GM23338 (cell line): ENCODE data around the gene KRTAP10-6. TPM values are rescaled to one million over a fixed set of nuclear protein-coding genes. Genes with fewer than 3 reads are reported as not detected.
"Not testable (repeated sequence)": the region's sequence is repeated elsewhere in the genome, so short reads cannot be mapped to it uniquely, and the experiment has no call there.

Experiments
- ATAC-seq: fragments of 200-7000 bp; cut with Tn5 transposase; 3 replicates; pipeline ENCODE4 v1.9.1; 2020
- DNase-seq: peaks from one replicate; pipeline ENCODE4 v3.0.0-alpha.2; 2015; ENCODE audit warnings: low spot score
- H2AFZ ChIP-seq: fragments of 200-600 bp; sonication (generic); 2 replicates; pipeline ENCODE4 v1.8.0; 2016; ENCODE audit warnings: antibody characterized with exemption, mild to moderate bottlenecking, moderate library complexity
- H3F3A ChIP-seq: fragments of 200-600 bp; sonication (generic); replicated peaks from 2 replicates; pipeline ENCODE4 v1.8.0; 2017; ENCODE audit warnings: antibody characterized with exemption, mixed run types, low read depth
- H3K27ac ChIP-seq: fragments of 200-600 bp; sonication (generic); 2 replicates; pipeline ENCODE4 v1.6.1; 2016; ENCODE audit warnings: low read depth
- H3K27me3 ChIP-seq: fragments of 200-600 bp; sonication (generic); 2 replicates; pipeline ENCODE4 v1.8.0; 2016; ENCODE audit warnings: mild to moderate bottlenecking, mixed run types, moderate library complexity; ENCODE audit not compliant: insufficient read depth
- H3K36me3 ChIP-seq: fragments of 200-600 bp; sonication (generic); 2 replicates; pipeline ENCODE4 v1.8.0; 2016; ENCODE audit warnings: mild to moderate bottlenecking; ENCODE audit not compliant: insufficient read depth
- H3K4me1 ChIP-seq: fragments of 200-600 bp; sonication (generic); 2 replicates; pipeline ENCODE4 v1.8.0; 2016; ENCODE audit warnings: mild to moderate bottlenecking, moderate library complexity; ENCODE audit not compliant: insufficient read depth
- H3K4me2 ChIP-seq: fragments of 200-600 bp; sonication (generic); 2 replicates; pipeline ENCODE4 v1.7.1; 2017; ENCODE audit warnings: mixed run types
- H3K4me3 ChIP-seq: fragments of 200-600 bp; sonication (generic); 2 replicates; pipeline ENCODE4 v1.6.1; 2016; ENCODE audit warnings: mixed run types
- H3K79me2 ChIP-seq: fragments of 200-600 bp; sonication (generic); replicated peaks from 2 replicates; pipeline ENCODE4 v1.8.0; 2017; ENCODE audit warnings: mild to moderate bottlenecking; ENCODE audit not compliant: insufficient read depth
- H3K9me2 ChIP-seq: fragments of 200-600 bp; sonication (generic); 2 replicates; pipeline ENCODE4 v1.8.0; 2017; ENCODE audit not compliant: insufficient read depth
- H4K20me1 ChIP-seq: fragments of 200-600 bp; sonication (generic); replicated peaks from 2 replicates; pipeline ENCODE4 v1.8.0; 2017; ENCODE audit warnings: mild to moderate bottlenecking; ENCODE audit not compliant: insufficient read depth
- H3K27ac Mint-ChIP-seq: 2 replicates; pipeline ENCODE4 v1.8.0; 2020; ENCODE audit warnings: inconsistent platforms, mild to moderate bottlenecking, moderate library complexity, mixed read lengths
- H3K27me3 Mint-ChIP-seq: 3 replicates; pipeline ENCODE4 v1.8.0; 2022; ENCODE audit warnings: low read depth, mild to moderate bottlenecking, moderate library complexity, mixed read lengths, inconsistent platforms; ENCODE audit not compliant: insufficient read depth, poor library complexity
- H3K36me3 Mint-ChIP-seq: 3 replicates; pipeline ENCODE4 v1.8.0; 2021; ENCODE audit warnings: low read depth, mild to moderate bottlenecking, inconsistent platforms, moderate library complexity, mixed read lengths
- H3K4me1 Mint-ChIP-seq: 3 replicates; pipeline ENCODE4 v1.8.0; 2020; ENCODE audit warnings: mild to moderate bottlenecking, inconsistent platforms, mixed read lengths
- H3K4me3 Mint-ChIP-seq: 3 replicates; pipeline ENCODE4 v1.8.0; 2021; ENCODE audit warnings: moderate library complexity, mild to moderate bottlenecking, inconsistent platforms, mixed read lengths
- H3K9me3 Mint-ChIP-seq: 3 replicates; pipeline ENCODE4 v1.8.0; 2020; ENCODE audit warnings: moderate library complexity, mild to moderate bottlenecking, inconsistent platforms, mixed read lengths
- CREB1 ChIP-seq: fragments of 250-450 bp; sonication (Bioruptor Pico); IDR thresholded peaks from 2 replicates; pipeline ENCODE4 v1.5.0; 2020; ENCODE audit warnings: low read depth, mild to moderate bottlenecking, moderate library complexity
- NANOG ChIP-seq: IDR thresholded peaks from 2 replicates; pipeline ENCODE4 v1.6.1; 2016; ENCODE audit warnings: antibody characterized with exemption, borderline replicate concordance
- ZNF462 ChIP-seq: fragments of 250-450 bp; sonication (Bioruptor Pico); IDR thresholded peaks from 2 replicates; pipeline ENCODE4 v1.5.0; 2020; ENCODE audit warnings: mild to moderate bottlenecking, moderate library complexity
- polyA plus RNA-seq: library from polyadenylated mRNA; unstranded; fragments of >200 nt; fragmentation: Nextera tagmentation; extraction: Ambion mirVana; gene quantifications from 2 replicates; pipeline ENCODE4 v1.2.1, GENCODE V29; 2016
- total RNA-seq: library from RNA; depleted of rRNA; stranded (reverse); fragments of >200 nt; shearing (Covaris generic); gene quantifications from 2 replicates; pipeline ENCODE4 v1.2.3, GENCODE V29; 2014

The KRTAP10-6 gene
- total and polyA plus RNA-seq, 2 experiments from 2014 or later: not detected

GRCh38 chr21:44628707-44629391, 36.5 kb upstream of the KRTAP10-6 start (continued):
- no peak for TF ChIP-seq CREB1 (CRISPR knock-in tag)
- TF ChIP-seq ZNF462: no peak
- no peak for TF ChIP-seq NANOG

DNA sequence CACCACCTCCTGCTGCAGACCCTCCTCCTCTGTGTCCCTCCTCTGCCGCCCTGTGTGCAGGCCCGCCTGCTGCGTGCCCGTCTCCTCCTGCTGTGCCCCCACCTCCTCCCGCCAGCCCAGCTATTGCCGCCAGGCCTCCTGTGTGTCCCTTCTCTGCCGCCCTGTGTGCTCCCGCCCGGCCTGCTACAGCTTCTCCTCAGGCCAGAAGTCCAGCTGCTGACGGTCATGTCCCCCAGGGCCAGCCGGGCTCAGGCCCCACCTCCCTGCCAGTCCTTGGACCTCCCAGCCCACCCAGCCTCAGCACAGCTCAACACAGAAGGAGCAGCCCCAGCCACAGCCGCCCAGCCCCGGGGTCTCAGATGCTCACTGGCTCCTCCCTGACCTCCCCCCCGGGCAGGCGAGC, 35.5 kb upstream of the KRTAP10-6 start:
- H3K4me1 ChIP-seq, H3K36me3 ChIP-seq, H3K27me3 Mint-ChIP-seq, H3K4me2 ChIP-seq, H4K20me1 ChIP-seq, H3K79me2 ChIP-seq, H3K4me1 Mint-ChIP-seq, H3K27ac ChIP-seq, H3F3A ChIP-seq, H2AFZ ChIP-seq, H3K9me2 ChIP-seq, H3K27ac Mint-ChIP-seq, DNase-seq, H3K4me3 ChIP-seq, H3K27me3 ChIP-seq, H3K4me3 Mint-ChIP-seq: not testable (repeated sequence)
- Mint-ChIP-seq H3K36me3 (peaks cover 20% of the 10 kb centered on the region), H3K9me3 (peaks cover 43% of the 10 kb centered on the region)
- ATAC-seq: peak; percentile 63

DNA sequence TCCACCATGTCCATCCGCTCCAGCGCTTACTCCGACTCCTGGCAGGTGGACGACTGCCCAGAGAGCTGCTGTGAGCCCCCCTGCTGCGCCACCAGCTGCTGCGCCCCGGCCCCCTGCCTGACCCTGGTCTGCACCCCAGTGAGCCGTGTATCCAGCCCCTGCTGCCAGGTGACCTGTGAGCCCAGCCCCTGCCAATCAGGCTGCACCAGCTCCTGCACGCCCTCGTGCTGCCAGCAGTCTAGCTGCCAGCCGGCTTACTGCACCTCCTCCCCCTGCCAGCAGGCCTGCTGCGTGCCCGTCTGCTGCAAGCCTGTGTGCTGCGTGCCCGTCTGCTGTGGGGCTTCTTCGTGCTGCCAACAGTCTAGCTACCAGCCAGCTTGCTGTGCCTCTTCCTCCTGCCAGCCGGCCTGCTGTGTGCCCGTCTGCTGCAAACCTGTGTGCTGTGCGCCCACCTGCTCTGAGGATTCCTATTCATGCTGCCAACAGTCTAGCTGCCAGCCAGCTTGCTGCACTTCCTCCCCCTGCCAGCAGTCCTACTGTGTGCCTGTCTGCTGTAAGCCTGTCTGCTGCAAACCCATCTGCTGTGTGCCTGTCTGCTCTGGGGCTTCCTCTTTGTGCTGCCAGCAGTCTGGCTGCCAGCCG, 35.0 kb upstream of the KRTAP10-6 start:
- H3K4me3 Mint-ChIP-seq, H3F3A ChIP-seq, H4K20me1 ChIP-seq, H3K79me2 ChIP-seq, H3K27me3 ChIP-seq, H3K27me3 Mint-ChIP-seq, H3K27ac ChIP-seq, H2AFZ ChIP-seq, H3K4me1 Mint-ChIP-seq, H3K9me2 ChIP-seq, H3K4me3 ChIP-seq, ATAC-seq, H3K4me1 ChIP-seq, DNase-seq, H3K4me2 ChIP-seq, H3K27ac Mint-ChIP-seq, H3K36me3 ChIP-seq: not testable (repeated sequence)
- peaks cover 23% of the 10 kb centered on the region for H3K36me3 Mint-ChIP-seq
- H3K9me3 Mint-ChIP-seq: peaks cover 45% of the 10 kb centered on the region
